Ascending aorta (tissue), 2 donors: ENCODE data around the gene PRKG2. TPM values are rescaled to one million over a fixed set of nuclear protein-coding genes. Genes with fewer than 3 reads are reported as not detected.

Experiments used
- DNase-seq, 2 donors: peaks; one replicate each; pipeline ENCODE4 v3.0.0-alpha.2; 2019; ENCODE audit warnings: low spot score in 2 of 2
- H3K27ac ChIP-seq, 2 donors: fragments of 200-600 bp; sonication (generic); one replicate each; pipeline ENCODE4 v1.5.1; 2016 to 2017; ENCODE audit warnings: mild to moderate bottlenecking in 1 of 2
- H3K27me3 ChIP-seq: fragments of 200-600 bp; sonication (generic); one replicate; pipeline ENCODE4 v1.5.1; 2017
- H3K36me3 ChIP-seq, 2 donors: fragments of 200-600 bp; sonication (generic); one replicate each; pipeline ENCODE4 v1.5.1; 2016
- H3K4me1 ChIP-seq, 2 donors: fragments of 200-600 bp; sonication (generic); one replicate each; pipeline ENCODE4 v1.5.1; 2016 to 2017; ENCODE audit warnings: mild to moderate bottlenecking in 1 of 2
- H3K4me3 ChIP-seq, 2 donors: fragments of 200-600 bp; sonication (generic); one replicate each; pipeline ENCODE4 v1.5.1; 2016 to 2017; ENCODE audit warnings: mild to moderate bottlenecking in 1 of 2
- H3K9me3 ChIP-seq, 2 donors: fragments of 200-600 bp; sonication (generic); one replicate each; pipeline ENCODE4 v1.5.1; 2016
- intact Hi-C: fragments of 100-400 bp; cut with DNase I; formaldehyde crosslinking; loops from one replicate; pipeline ENCODE4 v1.15.1; 2023
- total RNA-seq: library from RNA; depleted of rRNA; stranded (reverse); fragments of >200 nt; gene quantifications from one replicate; pipeline ENCODE4 v1.1.0, GENCODE V29; 2016
- TF ChIP-seq, protein P1 (sequence below), 3 experiments: fragments of 200-600 bp in 2 of 3; fragments of 450-650 bp in 1 of 3; sonication (generic) in 2 of 3; IDR thresholded peaks; one replicate each; pipeline ENCODE4 v1.5.1; 2016 to 2019; ENCODE audit warnings: antibody characterized with exemption in 3 of 3, mild to moderate bottlenecking in 1 of 3, moderate library complexity in 1 of 3

Gene PRKG2
- total RNA-seq, 1 donor from 2014 or later = not detected

GRCh38 chr4:81093720-81094401 lies 121.2 kb downstream of the PRKG2 start:
- Histone ChIP-seq H3K27ac (no peak overlapping the region), H3K9me3 (no peaks in the 10 kb centered on the region), H3K4me3 (no peak overlapping the region), H3K36me3 (no peaks in the 10 kb centered on the region), H3K27me3 (no peaks in the 10 kb centered on the region), H3K4me1 (no peaks in the 10 kb centered on the region)
- intact Hi-C loops = no loop called here
- no peak for DNase-seq
- TF ChIP-seq, protein P1, sequence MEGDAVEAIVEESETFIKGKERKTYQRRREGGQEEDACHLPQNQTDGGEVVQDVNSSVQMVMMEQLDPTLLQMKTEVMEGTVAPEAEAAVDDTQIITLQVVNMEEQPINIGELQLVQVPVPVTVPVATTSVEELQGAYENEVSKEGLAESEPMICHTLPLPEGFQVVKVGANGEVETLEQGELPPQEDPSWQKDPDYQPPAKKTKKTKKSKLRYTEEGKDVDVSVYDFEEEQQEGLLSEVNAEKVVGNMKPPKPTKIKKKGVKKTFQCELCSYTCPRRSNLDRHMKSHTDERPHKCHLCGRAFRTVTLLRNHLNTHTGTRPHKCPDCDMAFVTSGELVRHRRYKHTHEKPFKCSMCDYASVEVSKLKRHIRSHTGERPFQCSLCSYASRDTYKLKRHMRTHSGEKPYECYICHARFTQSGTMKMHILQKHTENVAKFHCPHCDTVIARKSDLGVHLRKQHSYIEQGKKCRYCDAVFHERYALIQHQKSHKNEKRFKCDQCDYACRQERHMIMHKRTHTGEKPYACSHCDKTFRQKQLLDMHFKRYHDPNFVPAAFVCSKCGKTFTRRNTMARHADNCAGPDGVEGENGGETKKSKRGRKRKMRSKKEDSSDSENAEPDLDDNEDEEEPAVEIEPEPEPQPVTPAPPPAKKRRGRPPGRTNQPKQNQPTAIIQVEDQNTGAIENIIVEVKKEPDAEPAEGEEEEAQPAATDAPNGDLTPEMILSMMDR (IDR thresholded peaks at IDR 0.05) = no peak

- no peak overlapping the region for H3K4me3 ChIP-seq
- no peaks in the 10 kb centered on the region for H3K9me3 ChIP-seq
- H3K27me3 ChIP-seq = no peaks in the 10 kb centered on the region
- no peak for DNase-seq
- TF ChIP-seq, protein P1 (IDR thresholded peaks at IDR 0.05) = no peak
- no peaks in the 10 kb centered on the region for H3K4me1 ChIP-seq
- intact Hi-C loops = no loop called here
- no peak overlapping the region for H3K27ac ChIP-seq
- no peaks in the 10 kb centered on the region for H3K36me3 ChIP-seq
Measured at GRCh38 chr4:81085979-81086378, 129.0 kb downstream of the PRKG2 start.

DNA sequence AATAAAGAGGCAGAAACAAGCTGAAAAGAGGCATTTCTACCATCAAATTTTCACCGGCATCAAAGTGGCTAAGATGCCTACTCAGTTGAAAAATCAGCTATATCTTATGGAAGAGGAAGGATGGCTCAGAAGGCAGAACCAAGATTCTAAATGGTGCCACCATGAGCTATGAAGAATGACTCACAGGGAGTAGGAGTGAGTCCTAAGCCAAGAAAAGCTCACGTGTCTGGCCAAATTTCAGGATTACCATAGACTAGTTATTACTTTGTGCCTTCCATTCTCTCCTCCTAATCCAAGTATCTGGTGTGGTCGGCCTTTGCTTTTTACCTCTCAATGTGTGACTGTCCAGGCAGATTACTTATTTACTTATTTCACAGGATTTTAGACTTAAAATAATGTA lies 129.7 kb downstream of the PRKG2 start:
- H3K4me3 ChIP-seq = no peak overlapping the region
- no peak for DNase-seq
- intact Hi-C loops = no loop called here
- TF ChIP-seq, protein P1 (IDR thresholded peaks at IDR 0.05) = no peak
- H3K36me3 ChIP-seq = no peaks in the 10 kb centered on the region
- H3K4me1 ChIP-seq = no peaks in the 10 kb centered on the region
- H3K27me3 ChIP-seq = no peaks in the 10 kb centered on the region
- no peaks in the 10 kb centered on the region for H3K9me3 ChIP-seq
- H3K27ac ChIP-seq = no peak overlapping the region

- H3K4me3 ChIP-seq = no peak overlapping the region
- H3K4me1 ChIP-seq = no peaks in the 10 kb centered on the region
- DNase-seq = no peak
- H3K27ac ChIP-seq = no peak overlapping the region
- H3K9me3 ChIP-seq = no peaks in the 10 kb centered on the region
- intact Hi-C loops = no loop called here
- TF ChIP-seq, protein P1 (IDR thresholded peaks at IDR 0.05) = no peak
- no peaks in the 10 kb centered on the region for H3K36me3 ChIP-seq
- H3K27me3 ChIP-seq = no peaks in the 10 kb centered on the region
Measured at GRCh38 chr4:81084634-81085033, 130.4 kb downstream of the PRKG2 start.

GRCh38 chr4:81084029-81084428 lies 131.0 kb downstream of the PRKG2 start:
- intact Hi-C loops = no loop called here
- H3K36me3 ChIP-seq = no peaks in the 10 kb centered on the region
- no peak overlapping the region for H3K27ac ChIP-seq
- H3K4me3 ChIP-seq = no peak overlapping the region
- H3K9me3 ChIP-seq = no peaks in the 10 kb centered on the region
- TF ChIP-seq, protein P1 (IDR thresholded peaks at IDR 0.05) = no peak
- H3K4me1 ChIP-seq = no peaks in the 10 kb centered on the region
- DNase-seq = no peak
- H3K27me3 ChIP-seq = no peaks in the 10 kb centered on the region

GRCh38 chr4:81081156-81081555 lies 133.9 kb downstream of the PRKG2 start:
- no peak for DNase-seq
- no peaks in the 10 kb centered on the region for H3K9me3 ChIP-seq
- H3K36me3 ChIP-seq = no peaks in the 10 kb centered on the region
- intact Hi-C loops = no loop called here
- no peak overlapping the region for H3K4me3 ChIP-seq
- TF ChIP-seq, protein P1 (IDR thresholded peaks at IDR 0.05) = no peak
- H3K27me3 ChIP-seq = no peaks in the 10 kb centered on the region
- no peaks in the 10 kb centered on the region for H3K4me1 ChIP-seq
- no peak overlapping the region for H3K27ac ChIP-seq
